HG03457 (cell line): ENCODE data around the gene LDLRAP1.

ENCODE experiments used
- ATAC-seq: cut with Tn5 transposase; IDR thresholded peaks from one replicate; pipeline ENCODE4 v1.9.1; 2021; ENCODE audit warnings: moderate number of reproducible peaks; ENCODE audit not compliant: unreplicated experiment

Gene LDLRAP1

DNA sequence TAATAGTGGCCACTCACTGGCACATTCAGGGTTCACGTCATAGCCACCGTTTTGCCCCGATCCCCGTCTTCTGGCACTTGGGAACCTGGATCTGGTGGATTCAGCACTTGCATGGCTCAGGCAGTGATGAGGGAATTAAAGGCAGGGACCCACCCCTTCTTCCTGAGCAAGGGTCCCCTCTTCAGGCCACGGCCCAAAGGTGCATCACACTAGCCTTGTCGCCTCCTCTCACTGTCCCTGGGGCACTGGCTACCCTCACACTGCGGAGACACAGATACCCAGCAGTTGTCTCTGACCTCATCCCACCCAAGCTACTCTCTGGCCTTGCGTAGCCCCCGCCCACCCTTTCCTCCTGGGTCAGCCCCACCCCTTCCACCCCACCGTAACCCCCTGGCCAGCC, 19.9 kb upstream of the LDLRAP1 start:
- ATAC-seq, result no peak

DNA sequence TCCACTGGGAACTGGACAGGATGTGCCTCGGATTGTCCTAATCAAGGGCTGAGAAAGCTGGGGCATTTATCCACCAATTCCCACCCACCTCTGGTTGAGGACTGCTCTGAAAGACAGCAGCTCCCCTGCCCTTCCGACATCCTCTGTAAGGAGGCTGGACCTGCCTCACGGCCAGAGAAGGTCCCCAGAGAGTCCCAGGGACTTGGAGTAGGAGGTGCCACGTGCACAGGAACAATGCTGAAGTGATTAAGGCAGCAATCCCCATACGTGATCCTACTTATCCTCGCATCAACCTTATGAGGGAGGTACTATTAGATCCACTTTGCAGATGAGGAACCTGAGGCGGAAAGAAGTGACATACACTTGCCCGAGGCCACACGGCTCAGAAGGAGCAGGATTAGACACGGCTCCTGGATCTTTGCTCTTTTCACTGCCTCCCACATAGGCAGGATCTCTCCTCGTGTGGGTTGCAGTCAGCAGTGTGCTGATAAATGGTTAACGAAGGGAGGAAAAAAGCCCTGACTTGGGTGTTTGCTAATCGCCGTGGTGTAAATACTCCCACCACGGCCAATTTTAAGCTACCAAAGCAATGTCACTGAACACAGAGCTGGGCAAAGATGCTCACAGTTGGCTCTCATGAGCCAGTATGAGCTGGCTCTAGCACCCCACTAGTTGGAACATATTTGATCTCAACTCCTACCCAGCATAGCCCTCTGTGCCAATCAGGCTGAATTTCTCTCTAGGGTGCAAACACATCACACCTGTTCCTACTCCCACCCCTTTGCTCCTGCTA, 18.6 kb upstream of the LDLRAP1 start:
- no peak for ATAC-seq

DNA sequence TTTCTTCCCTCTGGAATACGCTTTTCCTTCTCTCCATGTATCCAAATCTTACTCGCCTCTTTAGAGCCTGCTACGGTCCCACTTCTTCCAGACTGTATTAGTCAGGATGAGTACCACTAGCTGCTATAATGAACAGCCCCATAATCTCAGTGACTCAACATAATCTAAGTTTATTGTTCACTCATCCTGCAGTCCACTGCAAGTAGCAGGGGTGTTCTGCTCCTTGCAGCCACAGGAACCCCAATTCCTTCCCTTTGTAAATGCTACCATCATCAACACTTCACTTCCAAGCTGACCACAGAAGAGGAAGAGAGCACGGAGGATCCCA, 18.1 kb upstream of the LDLRAP1 start:
- no peak for ATAC-seq

DNA sequence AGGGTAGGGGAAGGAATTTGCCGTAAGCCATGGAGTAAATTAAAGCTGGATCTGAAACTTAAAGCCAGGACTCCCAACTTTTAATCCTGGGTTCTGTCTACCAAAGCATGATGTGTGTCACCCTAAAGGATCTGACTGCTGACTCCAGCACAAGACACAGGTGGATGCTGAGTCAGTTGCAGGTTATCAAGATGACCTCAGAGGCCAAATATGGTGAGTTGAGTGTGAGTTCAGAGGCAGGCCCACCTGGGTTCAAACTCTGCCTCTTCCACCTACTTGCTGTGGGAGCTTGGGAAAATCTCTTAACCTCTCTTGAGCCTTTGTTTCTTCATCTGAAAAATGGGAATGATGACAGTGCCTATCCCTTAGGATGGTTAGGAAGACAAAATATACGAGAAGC, 16.7 kb upstream of the LDLRAP1 start:
- ATAC-seq, result no peak

DNA sequence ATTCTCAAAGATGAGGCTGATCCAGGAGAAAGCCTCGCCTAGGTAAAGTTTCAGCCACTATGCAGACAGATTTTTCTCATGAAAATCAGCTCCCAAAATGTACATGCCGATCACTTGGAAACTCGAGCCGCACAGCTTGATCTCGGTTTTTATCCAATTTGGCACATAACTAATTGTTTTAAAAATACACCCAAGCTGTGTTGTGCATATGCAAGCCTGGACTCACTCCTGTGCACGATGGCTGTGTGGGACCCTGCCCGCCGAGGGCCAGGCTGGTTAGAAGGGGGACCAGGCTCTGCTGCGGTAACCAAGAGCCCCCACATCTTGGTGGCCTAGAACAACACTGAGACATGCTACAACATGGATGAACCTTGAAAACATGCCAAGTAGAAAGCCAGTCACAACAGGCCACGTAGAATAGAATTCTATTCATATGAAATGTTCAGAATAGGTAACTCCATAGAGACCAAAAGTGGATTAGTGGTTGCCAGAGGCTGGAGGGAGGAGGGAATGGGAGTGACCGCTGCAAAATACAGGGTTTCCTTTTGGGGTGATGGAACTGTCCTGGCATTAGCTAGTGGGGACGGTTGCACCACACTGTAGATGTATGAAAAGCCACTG, 16.1 kb upstream of the LDLRAP1 start:
- no peak for ATAC-seq

DNA sequence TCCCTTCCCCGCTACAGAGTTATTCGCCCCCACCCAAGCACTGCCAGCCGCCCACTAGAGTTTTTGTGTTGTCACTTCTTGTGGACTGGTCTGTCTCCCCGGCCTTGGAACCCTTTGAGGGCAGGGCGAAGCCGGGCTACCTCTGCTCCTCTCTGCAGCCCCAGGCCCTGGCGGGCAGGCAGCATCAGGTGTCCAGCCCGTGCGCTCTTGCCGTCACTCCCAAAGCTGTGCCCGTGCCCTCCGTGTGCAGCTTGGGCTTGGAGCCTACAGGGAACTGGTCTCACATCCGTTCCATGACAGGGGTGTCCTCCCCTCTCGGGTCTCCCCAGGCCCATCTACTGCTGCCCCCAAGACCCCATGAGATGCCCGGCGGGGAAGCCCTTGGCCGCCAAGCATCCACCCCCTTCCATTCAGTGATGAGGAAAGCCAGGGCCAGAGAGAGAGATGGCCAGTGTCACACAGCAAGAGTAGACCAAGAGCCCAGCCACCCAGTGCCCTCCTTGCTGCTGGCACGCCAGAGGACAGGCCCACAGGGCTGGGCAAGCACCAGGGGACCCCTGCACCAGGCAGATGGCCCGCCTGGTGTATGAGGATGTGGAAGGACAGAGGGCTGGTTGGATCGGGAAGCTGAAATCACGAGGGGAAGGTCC, 15.3 kb upstream of the LDLRAP1 start:
- ATAC-seq, result no peak

DNA sequence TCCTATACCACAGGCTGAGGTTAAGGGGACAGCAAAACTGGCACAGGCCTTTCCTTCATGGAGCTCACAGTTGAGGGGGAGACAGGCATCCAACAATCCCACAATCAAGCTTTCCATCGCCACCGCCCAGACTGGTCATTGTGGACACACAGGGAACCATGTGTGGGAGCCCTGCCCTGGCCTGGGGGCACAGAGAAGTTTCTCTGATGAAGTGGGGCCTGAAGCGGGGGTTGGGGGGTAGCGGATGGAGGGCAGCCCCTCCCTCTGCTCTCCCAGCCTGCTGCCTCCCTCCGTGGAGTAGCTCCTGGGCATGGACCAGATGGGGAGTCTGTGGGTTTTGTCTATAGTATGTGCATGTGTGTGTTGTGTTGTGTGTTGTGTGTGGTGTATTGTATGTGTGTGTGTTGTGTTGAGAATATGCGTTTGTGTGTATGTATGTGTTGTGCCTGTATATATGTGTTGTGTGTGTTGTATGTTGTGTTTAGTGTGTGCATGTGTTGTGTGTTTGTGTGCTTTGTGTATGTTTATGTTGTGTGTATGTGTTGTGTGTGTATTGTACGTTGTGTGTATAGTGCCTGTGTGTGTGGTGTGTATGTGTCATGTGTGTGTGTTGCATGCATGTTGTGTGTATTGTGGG, 14.4 kb upstream of the LDLRAP1 start:
- ATAC-seq, result no peak

DNA sequence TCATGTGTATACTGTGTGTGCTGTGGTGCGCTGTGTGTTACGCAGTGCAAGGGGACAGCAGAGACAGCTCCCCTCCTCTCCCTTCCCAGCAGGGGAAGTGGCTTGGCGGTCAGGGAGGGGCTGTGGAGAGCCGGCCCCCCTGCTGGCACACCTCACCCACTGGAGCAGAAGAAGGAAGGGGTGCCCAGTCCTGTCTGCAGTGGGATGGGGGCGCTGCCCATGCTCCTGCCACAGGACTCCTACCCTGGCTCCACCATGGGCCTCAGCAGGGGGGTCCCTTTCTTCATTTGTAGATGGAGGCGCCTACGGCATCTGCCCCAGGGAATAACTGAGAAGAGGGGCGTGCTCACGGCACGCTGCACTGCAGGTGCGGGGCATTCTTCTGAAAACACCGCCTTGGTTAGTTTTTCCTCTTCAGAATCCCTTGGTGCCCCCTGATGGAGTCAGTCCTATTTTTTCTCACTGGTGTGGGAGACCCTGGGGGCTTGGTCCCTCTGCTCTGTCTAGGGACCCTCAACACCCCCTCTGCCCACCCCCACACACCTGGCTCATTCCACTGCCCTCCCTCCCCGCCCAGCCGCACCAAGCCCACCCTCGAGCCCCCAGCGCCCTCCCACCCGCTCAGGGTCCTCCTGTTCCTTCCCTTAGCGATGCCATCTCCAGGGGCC, 13.8 kb upstream of the LDLRAP1 start:
- no peak for ATAC-seq

DNA sequence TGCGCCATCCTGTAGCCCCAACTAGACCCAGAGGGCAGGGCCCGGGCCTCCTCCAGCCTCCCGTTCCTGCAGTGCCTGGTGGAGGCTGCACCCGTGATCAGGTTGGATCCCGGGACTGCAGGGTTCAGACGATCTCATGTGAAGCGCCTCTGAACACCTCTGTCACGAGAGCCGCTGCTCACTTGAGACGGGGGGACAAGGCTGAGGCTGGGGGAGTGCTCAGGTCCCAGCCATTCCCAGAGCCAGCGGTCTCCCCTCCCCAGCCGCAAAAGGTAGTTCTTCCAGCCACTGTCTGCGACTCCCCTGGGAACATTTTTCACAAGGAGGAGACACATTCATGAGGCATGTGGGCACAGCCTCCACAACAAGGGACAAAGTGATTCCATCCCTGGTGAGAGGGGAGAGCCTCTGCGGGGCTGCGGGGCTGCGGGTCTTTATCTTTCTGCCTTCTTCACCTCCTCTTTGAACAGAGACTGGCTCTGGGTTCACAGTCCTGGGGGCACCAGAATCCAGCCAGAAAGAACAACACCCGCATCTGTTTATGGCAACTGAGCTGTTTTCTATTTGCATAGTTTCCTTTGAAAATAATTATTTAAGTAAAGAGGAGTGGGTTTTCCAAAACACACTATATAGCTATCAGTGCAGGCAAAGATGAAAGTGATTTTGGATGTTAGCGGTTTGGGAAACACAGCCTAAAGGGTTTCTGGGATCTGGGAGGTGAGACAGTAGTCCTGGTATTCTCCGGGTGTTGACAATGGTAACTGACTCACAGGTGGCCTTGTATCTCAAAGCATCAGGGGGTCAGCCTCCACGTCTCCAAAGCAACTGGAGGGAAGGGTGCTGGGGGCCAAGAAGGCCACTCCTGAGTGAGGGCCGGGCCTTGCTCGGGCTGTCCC, 13.0 kb upstream of the LDLRAP1 start:
- ATAC-seq, result no peak

DNA sequence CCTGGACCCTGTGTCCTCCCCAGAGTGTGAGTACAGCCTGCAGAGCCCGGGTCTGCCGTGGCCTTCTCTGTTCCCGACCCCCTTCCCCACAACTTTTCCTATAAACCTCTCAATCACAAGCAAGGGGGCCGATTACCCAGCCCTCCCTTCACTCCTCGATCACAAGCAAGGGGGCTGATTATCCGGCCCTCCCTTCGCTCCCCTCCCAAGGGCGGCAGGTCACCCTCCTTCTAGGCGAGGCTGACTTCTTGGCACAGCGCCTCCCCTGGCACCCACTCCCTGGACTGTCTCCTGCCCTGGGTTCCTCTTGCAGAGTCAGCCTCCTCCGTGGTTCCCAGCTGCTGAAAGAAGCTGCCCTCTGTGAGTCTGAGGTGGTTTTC, 12.3 kb upstream of the LDLRAP1 start:
- ATAC-seq, result no peak

DNA sequence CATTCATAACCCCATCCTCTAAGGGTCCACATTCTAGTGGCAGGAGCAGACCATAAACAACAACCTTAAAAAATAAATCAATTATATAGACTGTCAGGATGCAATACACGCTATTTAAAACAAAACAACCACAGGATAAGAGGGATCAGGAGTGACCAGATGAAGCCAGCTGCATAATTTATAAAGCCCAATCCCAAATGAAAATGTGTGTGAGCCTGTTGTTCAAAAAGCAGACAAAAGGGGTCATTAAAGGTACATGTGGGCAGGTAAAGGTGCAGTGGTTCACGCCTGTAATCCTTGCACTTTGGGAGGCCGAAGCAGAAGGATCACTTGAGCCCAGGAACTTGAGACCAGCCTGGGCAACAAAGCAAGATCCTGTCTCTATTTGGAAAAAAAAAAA, 10.4 kb upstream of the LDLRAP1 start:
- ATAC-seq, result no peak

DNA sequence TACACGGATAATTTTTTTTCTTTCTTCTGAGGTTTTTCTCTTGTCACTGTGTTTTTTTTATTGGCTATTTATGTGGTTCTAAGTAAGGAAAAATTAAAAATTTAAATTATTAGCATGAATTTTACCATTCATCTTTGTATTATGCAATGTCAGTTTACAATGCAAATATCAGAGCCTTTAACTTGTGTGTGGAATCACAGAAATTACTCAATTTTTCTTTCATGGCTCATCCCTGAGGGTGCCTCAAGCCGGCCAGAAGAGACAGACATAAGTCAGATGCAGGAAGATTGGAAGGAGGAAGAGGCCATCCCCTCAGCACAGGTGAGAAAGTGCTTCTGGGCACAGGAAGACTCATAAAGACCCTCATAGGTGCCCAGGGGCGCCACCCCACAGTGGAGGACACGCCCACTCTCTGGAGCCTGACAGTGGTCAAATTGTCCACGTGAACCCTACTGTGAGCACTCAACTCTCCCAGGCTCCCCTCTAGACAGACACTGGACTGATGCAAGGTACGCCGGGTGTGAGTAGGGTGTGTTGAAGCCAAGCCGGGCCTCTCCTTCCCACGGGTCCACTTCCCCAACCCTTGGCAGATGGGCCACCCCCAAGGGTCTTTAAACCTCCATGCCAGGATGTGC, 9.5 kb upstream of the LDLRAP1 start:
- ATAC-seq, result no peak

DNA sequence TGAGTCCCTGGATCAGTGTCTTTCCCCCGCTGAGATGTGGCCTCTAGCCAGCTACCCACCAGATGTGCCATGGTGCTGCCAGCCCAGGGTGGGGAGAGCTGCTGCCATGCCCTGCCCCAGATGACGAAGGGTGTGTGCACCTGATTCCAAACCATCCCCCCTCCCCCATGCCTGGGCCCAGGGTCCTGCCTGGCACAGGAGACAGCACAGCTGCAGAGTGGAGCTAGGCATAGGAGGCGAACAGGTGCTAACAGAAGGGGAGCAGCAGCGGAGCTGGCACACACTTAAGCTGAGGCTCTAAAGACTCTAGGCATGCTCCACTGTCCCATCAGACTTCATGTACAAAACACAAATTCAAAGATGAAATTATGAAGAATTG, 9.0 kb upstream of the LDLRAP1 start:
- no peak for ATAC-seq

DNA sequence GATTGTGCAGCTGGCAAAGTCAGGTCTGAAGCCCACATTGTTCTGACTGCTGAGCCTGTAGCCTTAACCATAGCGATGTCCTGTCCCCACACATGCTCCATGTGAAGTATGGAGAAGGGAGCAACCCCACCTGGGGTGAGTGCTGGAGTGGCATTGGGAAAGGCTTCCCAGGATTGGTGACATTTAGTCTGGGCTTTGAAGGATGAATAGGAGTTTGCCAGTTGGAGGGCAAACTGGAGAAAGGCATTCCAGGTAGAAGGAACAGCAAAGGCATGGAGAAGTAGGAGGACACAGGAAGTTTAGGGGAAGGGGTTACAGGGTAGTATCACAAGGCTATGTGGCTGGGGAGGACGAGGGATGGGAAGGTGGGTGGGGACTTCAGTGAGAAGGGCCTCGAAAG, 7.3 kb upstream of the LDLRAP1 start:
- ATAC-seq, result no peak

DNA sequence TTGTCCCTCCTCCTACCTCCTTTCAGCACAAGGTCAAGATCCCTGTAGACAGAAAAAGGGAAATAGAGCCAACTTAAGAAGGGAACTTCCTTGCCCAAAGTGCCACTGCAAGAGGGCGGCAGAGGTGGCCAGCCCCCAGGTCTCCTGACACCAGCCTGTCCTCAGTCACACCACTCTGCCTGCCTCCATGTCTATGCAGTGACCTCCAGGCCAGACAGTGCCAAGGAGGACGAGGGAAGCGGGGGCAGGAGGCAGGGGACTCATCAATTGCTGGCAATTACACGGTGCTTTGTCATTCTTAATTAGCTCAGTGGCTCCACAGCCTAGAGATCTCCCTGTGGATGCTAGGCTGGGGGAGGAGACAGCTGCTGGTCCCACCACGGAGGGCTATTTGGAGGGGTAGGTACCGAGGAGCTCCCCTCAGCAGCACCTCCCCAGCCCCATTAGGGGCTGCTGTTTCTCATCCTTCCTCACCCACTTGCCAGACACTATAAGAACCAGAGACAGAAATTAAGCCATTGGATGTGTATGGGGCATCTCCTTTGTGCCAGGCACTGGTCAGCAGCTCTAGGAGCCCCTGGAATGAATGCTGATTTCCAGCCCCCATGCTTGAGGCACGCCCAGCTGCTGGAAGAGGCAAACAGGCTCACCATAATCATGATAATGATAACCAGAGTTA, 6.1 kb upstream of the LDLRAP1 start:
- no peak for ATAC-seq

DNA sequence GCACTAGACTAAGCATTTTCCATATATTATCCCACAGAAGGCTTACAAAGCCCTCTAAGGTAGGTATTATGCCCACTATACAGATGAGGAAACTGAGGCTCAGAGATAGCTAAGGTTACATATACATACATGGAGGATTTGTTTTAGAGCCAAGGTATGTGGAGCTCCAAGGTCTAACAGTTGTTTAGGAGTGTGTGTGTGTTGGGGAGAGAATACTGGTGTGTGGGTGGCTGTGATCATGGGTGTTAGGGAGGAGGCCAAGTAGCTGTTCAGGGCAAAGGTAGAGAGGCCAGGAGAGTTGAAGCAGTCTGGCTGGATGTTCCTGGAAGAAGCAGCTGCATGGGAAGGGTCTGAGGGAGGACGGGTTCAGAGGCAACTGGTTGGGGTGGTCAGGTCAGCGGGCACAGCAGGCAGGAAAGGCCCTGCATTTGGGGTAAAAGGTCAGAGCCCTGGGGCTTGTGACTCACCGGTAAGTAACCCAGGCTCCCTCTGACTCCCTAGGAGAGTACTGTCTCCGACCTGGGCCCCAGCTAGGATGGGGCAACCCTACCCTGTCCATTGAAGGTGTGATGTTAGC, 5.1 kb upstream of the LDLRAP1 start:
- no peak for ATAC-seq

DNA sequence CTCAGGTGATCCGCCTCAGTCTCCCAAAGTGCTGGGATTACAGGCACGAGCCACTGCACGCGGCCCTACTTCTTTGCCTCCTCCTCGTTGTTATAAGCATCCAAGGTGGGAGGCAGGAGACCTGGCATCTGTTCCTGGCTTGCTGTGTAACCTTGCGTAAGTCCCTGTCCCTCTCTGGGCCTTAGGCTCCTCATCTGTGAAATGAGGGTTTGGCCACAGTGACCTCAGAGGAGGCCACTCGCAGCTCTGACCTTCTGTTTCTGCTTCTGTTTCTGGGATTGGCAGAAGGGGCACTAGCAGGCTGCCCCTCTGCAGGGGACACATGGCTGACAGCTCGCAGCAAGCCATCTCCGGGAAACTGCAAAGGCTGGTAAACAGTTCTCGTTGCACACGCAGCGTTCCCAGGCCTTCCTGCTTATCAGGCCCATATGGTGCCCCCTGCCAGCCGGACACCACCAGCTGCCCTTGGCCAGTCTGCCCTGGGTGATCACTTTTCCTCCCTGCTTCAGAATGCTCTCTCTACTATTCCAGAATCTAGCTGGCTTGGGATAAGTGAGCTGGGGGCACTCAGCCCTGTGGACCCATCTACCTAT, 2.6 kb upstream of the LDLRAP1 start:
- no peak for ATAC-seq

DNA sequence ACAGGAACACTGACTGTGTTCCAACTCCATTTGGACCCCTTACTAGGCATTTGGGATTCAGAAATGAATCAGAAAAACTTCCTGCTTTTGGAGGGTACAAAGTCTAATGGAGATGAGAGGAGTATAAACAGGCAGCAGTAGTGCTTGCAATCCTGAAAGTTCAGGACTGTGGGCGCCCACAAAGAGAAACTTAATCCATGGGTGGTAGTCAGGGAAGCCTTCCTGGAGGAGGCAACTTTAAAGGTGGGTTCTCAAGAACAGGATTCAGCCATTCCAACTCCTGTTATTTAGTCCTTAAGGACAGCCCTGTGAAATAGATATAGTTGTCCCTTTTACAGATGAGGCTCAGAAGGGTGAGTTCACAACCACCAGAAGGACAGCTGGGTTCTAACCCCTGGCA, 2.0 kb upstream of the LDLRAP1 start:
- ATAC-seq, result no peak
